Astrocyte of the cerebellum (primary cell): Measurements from ENCODE around the gene GEMIN7.

Experiments used
- DNase-seq: peaks from one replicate; pipeline ENCODE4 v3.0.0-alpha.2; 2011; ENCODE audit warnings: low read depth
- H3K4me3 ChIP-seq: 2 replicates; pipeline ENCODE4 v1.5.1; 2011; ENCODE audit warnings: mild to moderate bottlenecking, low read depth, low read length, moderate library complexity
- in situ Hi-C: cut with HindIII; loops from 2 replicates; pipeline ENCODE4 v1.10.0; 2017; ENCODE audit warnings: low sequenced_read_pairs
- TF ChIP-seq, protein P1 (sequence below): IDR thresholded peaks from 2 replicates; pipeline ENCODE4 v1.5.1; 2012; ENCODE audit warnings: low read length, low read depth, moderate library complexity, mild to moderate bottlenecking; ENCODE audit errors: missing control alignments

Gene GEMIN7, protein sequence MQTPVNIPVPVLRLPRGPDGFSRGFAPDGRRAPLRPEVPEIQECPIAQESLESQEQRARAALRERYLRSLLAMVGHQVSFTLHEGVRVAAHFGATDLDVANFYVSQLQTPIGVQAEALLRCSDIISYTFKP

DNA sequence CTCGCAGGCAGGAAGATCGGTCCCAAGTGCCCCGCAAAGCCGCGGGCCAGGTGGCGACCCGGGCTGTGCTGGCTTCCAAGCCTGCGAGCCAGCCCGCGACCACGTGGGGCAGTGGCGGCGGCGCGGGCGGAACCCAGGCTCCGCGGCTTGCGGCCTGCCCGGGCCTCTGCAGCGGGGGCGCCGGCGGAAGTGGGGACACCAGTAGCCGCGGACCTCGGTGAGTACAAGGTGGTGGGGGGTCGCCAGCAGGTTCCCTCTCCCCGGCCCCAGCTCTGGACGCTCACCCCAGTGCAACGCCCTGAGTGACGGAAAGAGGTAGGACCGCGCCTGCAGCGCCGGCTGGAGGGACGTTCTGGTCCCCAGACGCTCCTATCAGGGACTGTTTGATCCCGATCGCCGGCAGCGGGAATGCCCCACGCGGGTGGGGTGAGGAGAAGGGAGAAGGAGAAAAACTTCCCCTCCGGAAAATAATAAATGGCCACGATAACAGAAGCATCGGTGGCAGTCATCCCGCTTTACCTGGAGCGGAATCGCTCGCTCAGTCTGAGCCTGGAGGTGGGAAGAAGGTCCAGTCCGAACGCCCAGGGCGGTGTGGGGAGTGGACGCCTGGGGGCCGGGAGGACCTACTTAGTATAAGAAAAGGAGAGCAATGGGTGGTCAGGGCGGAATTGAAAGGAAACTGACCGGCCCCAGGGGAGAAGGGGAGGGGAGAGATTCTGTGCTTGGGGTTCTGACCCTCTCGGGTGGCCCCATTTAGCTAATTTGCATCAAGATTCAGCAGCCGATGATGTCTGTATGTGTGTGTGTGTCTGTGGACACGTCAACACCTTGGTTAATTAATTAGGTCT, at the start of gene GEMIN7:
Gene GEMIN7 (plus strand): TSS at position 198 of the 848 bp plus-strand sequence. CDS start 10,855 bp downstream, outside the sequence.
- in situ Hi-C loops: no loop called here
- peak within 1 kb of the TSS; percentile 99 for H3K4me3 ChIP-seq
- no peak for DNase-seq

DNA sequence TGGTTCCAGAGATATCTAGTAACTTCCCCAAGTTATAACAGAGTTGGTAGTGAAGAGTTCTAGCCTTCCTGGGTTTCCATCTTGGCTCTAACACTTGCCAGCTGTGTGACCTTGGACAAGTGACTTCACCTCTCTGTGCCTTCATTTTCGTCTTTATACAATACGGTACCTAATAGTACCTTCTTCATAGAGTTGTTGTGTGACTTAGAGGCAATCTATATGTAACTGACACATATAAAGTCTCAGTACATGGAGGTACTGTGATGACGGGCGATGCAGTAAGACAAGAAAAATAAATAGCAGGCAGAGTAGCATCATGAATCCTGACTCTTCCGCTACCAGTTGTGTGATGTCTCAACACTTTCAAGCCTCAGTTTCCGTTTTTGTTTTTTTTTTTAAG, 48.2 kb upstream of the GEMIN7 start:
- TF ChIP-seq, protein P1, sequence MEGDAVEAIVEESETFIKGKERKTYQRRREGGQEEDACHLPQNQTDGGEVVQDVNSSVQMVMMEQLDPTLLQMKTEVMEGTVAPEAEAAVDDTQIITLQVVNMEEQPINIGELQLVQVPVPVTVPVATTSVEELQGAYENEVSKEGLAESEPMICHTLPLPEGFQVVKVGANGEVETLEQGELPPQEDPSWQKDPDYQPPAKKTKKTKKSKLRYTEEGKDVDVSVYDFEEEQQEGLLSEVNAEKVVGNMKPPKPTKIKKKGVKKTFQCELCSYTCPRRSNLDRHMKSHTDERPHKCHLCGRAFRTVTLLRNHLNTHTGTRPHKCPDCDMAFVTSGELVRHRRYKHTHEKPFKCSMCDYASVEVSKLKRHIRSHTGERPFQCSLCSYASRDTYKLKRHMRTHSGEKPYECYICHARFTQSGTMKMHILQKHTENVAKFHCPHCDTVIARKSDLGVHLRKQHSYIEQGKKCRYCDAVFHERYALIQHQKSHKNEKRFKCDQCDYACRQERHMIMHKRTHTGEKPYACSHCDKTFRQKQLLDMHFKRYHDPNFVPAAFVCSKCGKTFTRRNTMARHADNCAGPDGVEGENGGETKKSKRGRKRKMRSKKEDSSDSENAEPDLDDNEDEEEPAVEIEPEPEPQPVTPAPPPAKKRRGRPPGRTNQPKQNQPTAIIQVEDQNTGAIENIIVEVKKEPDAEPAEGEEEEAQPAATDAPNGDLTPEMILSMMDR: no peak
- no peak overlapping the region for H3K4me3 ChIP-seq
- in situ Hi-C loops: no loop called here
- DNase-seq: no peak

More for the DNA sequence above, at the start of gene GEMIN7:
- TF ChIP-seq, protein P1: no peak

DNA sequence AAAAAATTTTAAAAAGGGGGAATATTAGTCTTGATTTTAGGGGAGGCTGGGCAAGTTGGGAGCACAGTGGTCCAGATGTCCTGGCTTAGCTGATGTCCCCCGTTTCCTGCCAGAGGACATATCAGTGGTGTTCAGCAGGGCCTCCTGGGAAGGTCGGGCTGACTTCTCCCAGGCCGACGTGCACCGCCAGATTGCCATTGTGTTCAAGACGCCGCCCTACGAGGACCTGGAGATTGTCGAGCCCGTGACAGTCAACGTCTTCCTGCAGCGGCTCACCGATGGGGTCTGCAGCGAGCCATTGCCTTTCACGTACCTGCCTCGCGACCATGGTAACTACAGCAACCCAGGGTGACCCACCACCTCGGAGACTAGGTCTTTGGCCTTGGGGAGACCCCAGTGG, 46.6 kb upstream of the GEMIN7 start:
- DNase-seq: no peak
- no peak overlapping the region for H3K4me3 ChIP-seq
- in situ Hi-C loops: no loop called here

DNA sequence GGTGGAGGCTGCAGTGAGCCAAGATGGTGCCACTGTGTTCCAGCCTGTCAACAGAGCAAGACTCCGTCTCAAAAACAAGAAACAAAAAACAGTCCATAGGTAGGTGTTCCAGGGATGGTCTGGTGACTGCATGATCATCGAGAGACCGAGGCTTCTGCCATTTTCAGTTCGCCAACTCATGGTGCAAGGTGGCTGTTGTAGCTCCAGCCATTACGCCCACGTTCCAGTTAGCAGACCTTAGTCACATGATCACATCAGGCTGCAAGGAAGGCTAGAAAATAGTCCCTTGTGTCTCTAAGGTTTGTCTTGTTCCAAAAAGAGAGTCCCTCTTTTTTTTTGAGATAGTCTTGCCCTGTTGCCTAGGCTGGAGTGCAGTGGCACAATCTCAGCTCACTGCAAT, 43.3 kb upstream of the GEMIN7 start:
- in situ Hi-C loops: no loop called here
- DNase-seq: no peak
- no peak overlapping the region for H3K4me3 ChIP-seq
- TF ChIP-seq, protein P1: no peak

More for the DNA sequence above, 46.6 kb upstream of the GEMIN7 start:
- TF ChIP-seq, protein P1: no peak

DNA sequence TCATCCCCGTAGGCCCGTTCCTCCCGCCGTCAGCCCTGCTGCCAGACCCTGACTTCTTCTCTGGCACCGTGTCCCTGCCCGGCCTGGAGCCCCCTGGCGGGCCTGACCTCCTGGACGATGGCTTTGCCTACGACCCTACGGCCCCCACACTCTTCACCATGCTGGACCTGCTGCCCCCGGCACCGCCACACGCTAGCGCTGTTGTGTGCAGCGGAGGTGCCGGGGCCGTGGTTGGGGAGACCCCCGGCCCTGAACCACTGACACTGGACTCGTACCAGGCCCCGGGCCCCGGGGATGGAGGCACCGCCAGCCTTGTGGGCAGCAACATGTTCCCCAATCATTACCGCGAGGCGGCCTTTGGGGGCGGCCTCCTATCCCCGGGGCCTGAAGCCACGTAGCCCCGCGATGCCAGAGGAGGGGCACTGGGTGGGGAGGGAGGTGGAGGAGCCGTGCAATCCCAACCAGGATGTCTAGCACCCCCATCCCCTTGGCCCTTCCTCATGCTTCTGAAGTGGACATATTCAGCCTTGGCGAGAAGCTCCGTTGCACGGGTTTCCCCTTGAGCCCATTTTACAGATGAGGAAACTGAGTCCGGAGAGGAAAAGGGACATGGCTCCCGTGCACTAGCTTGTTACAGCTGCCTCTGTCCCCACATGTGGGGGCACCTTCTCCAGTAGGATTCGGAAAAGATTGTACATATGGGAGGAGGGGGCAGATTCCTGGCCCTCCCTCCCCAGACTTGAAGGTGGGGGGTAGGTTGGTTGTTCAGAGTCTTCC, 41.5 kb upstream of the GEMIN7 start:
- H3K4me3 ChIP-seq: no peak overlapping the region
- TF ChIP-seq, protein P1: no peak
- in situ Hi-C loops: no loop called here
- DNase-seq: no peak

DNA sequence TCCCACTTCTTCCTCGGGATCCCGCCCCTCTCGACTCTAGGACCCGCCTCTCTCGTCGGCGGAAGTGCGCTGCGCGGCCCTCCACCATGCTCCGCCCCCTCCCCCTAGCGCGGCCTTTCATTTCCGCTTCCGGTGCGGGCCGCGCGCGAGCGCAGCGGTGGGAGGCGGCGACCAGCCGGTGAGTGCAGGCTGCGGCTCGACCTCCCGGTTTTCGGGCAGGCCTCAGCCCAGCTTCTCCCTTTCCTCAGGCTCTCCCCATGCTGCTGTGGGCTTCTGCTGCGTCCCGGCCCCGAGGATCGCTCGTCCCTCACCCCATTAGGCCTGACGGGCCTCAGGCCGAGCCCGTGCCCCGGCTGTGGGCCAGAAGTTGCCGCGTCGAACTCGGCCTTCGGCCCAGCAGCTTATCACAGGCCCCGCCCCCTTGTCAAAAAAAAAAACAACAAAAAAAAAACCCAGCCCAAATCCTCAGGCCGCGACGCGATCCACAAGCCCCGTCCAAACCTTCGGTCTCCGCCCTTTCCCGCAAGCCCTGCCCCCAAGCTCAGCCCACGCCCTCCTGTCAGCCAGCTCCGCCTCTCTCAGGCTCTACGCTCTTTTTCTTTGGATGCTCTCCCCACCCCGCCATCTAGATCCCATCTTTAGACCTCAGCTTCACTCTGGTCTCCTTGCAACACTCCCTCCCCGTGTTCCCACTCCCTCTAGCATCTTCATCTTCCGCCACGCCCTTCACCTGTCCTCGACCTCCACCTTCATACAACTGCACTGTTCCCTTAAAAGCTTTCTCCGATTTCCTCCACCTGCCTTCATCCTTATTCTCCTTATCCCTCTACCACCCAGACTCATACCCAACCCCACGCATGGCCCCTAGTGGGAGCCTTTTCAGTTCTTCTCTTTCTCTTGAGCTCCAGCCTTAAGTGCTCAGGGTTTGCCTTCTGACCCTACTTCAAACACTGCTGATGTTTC, 39.8 kb upstream of the GEMIN7 start, which contains the start of gene CLASRP:
Gene CLASRP (plus strand): TSS at position 115 of the 963 bp plus-strand sequence. CDS start 1,168 bp downstream, outside the sequence.
- TF ChIP-seq, protein P1: no peak
- in situ Hi-C loops: no loop called here
- H3K4me3 ChIP-seq: peak within 1 kb of the TSS; percentile 80
- DNase-seq: peak; percentile 63
